ENCODE measurements around the gene ACCSL.

Gene ACCSL

DNA sequence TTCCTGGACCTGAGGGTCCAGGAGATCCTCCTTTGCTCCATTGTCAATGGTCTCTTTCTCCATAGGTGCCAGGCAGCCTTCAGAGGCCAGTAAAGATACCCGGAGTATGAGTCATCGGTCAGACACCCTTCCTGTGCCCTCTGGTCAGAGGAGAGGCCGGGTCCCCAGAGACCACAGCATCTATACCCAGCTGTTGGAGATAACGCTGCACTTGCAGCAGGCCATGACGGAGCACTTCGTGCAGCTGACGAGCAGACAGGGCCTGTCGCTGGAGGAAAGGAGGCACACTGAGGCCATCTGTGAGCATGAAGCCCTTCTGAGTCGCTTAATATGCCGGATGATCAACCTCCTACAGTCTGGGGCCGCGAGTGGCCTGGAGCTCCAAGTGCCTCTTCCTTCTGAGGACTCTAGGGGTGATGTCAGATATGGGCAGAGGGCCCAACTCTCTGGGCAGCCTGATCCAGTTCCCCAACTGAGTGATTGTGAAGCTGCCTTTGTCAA is at the start of gene ACCSL:
Gene ACCSL (plus strand): TSS at position 51 of the 501 bp plus-strand sequence. CDS start 56 bp downstream, at position 107.
- no peak for DNase-seq (ENCODE audit: low spot score)

- no peak for DNase-seq (ENCODE audit: low spot score)
Observed at GRCh38 chr11:43998308-43998707, 49.5 kb upstream of the ACCSL start.

- DNase-seq (ENCODE audit: low spot score), result no peak
Observed at GRCh38 chr11:44000731-44001130, 47.0 kb upstream of the ACCSL start.

DNA sequence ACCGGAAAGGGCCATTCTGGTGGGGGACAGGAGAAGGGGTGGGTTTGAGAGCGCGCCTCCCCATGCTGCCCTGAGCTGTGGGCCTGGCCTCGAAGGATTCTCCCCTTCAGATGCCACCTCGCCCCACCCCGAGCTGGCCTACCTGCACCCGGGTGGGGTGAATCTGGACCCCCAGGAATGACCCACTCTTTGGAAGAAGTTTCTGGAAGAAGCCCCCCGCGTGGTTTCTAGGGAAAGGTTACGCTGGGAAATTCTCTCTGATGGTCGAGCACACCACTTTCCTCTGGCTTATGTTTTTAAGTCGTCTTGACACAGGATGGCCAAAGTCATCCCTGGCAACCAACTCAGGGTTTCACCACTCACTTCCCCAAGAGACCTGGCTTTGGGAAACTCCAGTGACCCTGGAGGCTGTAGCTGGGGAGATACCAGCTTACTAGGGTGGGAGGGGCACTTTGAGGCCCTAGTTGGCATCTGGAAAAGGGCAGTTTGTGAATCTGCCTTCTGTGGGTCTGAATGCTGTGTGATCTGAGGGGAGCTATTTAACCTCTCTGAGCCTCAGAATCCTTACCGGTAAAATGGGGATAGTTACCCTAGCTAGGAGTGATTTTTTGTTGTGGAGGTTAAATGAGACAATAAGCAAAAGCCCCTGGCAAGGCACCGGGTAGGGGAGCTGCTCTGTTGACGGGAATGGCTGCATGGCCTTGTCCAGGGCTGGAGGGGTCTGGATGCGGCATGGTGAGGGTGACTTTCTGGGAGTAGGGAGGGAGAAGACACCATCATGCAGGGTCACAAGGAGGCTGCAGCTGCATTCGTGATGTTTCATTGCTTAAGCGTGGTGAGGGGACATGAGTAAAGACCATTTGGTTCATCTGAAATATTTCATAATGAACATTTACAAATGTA is 45.3 kb upstream of the ACCSL start:
- DNase-seq (ENCODE audit: low spot score), result no peak

GRCh38 chr11:44003736-44004451 is 43.9 kb upstream of the ACCSL start:
- DNase-seq (ENCODE audit: low spot score), result no peak

DNA sequence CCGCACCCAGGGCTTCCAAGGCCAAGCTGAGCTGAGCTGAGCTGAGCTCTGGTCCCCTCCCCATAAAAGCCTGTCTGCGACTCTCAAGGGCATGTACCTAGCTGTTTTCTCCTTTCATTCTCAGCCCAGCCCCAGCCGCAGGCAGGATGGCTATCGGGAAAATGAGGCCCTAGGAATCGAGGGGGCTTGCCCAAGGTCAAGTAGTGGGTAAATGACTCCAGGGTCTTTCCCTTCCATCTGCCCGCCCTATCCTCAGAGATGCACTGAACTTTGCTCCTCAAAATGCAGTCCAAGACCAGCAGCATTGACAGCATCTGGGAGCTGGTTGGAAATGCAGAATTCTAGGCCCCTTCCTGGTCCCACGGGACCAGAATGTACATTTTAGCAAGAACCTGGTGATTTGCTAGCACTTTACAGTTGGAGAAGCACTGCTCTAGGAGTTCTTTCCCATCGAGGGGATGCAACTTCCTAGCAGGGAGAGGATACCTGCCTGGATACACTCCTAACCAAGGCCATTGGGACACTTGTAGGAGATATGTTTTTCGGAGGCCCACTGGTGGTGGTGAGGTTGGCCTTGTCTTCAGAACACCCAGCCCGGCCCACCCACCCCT is 43.2 kb upstream of the ACCSL start:
- no peak for DNase-seq (ENCODE audit: low spot score)

GRCh38 chr11:44005063-44005701 is 42.6 kb upstream of the ACCSL start:
- DNase-seq (ENCODE audit: low spot score), result no peak

GRCh38 chr11:44005956-44006355 is 41.8 kb upstream of the ACCSL start:
- DNase-seq (ENCODE audit: low spot score), result no peak

GRCh38 chr11:44006917-44007361 is 40.8 kb upstream of the ACCSL start:
- no peak for DNase-seq (ENCODE audit: low spot score)

GRCh38 chr11:44007481-44008087 is 40.2 kb upstream of the ACCSL start:
- DNase-seq (ENCODE audit: low spot score), result no peak

DNA sequence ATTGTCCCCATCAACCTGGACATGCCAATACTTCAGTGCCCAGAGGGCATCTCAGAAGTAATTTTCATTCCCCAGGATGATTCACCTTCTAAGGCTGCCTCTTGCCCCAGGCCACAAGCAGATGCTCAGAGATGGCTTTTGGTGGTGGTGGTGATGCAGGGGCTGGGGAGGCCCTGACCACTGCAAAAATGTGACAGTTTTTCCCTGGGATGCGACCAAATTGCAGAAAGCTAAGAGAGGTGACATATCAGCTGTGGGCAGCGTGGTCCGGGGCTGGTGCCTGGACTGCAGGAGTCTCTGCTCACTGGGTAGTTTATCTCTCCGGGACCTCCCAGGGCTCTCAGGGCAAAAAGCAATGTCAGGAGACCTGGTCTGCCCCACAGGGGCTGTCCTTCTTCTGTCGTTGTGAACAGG is 39.7 kb upstream of the ACCSL start:
- DNase-seq (ENCODE audit: low spot score), result no peak

- DNase-seq (ENCODE audit: low spot score), result no peak
Observed at GRCh38 chr11:44008698-44009097, 39.1 kb upstream of the ACCSL start.

GRCh38 chr11:44010789-44011251 is 37.0 kb upstream of the ACCSL start:
- no peak for DNase-seq (ENCODE audit: low spot score)

DNA sequence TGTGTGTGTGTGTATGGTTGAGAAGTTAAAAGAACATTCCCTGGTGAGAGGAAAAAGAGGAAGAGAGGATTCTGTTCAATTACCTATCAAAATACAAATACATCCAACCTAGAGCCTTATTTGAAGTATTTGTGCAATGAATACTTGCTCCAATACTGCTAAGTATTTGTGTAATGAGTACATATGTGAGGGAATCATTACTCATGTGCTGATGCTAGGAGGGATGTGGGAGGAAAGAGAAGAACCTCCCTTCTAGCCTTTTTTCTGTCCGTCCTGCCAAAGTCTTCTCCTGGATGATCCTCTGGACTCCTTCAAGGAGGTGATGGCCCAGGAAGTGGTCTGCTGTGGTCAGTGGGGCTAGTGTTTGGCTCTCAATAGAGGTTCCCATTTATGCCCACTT is 36.0 kb upstream of the ACCSL start:
- DNase-seq (ENCODE audit: low spot score), result no peak

DNA sequence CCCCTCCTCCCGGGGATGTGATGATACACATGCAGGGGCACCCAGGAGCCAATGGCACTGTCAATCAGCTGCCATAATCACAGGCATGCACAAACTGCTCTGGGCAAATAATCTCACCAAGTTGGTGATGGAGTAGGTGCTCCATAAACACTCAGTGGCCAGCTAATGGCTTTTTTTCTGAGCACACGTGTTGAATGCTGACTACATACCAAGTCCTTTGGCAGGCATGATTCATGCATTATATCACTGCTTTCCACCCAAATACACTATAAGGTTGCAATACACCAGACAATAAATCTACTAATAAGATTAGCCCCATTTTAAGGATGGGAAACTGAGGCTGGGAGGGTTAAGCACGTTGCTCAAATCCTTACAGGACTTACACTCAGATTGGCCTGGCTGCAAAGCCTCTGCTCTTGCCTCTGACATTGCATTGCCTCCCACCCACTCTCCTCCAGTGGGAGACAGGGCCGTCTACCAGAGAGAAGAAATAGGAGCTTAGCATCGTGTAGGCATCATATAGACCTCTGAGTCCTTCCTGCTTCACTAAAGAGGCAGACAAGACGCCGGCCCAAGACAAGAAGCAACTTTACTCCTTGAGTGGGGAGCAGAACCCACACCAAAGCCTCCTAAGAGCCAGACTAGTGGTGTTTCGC is 32.7 kb upstream of the ACCSL start:
- DNase-seq (ENCODE audit: low spot score), result no peak

DNA sequence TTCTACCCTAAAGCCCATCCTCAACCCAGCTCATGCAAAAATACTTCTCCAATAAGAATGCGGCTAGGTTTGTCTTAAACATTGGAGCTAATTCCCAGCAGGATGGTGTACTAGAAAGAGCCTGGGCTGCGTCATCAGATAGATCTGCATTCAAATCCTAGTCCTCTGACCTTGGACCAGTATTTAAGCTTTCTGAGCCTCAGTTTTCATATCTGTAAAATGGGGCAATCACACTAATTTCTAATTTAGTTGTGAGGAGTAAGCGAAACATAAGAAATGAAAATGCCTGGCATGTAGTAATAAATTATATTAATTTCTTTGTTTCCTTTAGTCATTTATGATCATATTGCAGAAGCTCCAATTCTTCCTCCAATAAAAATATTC is 32.2 kb upstream of the ACCSL start:
- DNase-seq (ENCODE audit: low spot score), result no peak

DNA sequence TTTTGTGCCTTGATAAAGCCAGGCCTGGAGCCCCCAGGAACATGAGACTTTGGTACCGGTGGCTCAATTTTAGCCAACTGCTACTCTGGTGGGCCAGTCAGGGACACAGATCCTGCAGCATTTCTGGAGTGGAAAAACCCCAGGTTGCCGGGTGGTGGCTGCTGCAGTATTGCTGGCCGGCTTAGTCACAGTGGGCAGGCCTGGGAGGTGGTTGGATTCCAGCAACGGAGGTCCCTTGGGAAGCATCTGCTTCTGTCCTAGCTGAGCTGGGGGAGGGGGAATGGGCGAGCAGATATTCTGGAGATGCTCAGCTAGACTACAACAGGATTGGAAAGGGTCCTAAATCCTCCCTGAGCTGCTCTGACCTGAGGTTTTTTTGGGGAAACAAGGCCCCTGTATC is 31.6 kb upstream of the ACCSL start:
- no peak for DNase-seq (ENCODE audit: low spot score)

DNA sequence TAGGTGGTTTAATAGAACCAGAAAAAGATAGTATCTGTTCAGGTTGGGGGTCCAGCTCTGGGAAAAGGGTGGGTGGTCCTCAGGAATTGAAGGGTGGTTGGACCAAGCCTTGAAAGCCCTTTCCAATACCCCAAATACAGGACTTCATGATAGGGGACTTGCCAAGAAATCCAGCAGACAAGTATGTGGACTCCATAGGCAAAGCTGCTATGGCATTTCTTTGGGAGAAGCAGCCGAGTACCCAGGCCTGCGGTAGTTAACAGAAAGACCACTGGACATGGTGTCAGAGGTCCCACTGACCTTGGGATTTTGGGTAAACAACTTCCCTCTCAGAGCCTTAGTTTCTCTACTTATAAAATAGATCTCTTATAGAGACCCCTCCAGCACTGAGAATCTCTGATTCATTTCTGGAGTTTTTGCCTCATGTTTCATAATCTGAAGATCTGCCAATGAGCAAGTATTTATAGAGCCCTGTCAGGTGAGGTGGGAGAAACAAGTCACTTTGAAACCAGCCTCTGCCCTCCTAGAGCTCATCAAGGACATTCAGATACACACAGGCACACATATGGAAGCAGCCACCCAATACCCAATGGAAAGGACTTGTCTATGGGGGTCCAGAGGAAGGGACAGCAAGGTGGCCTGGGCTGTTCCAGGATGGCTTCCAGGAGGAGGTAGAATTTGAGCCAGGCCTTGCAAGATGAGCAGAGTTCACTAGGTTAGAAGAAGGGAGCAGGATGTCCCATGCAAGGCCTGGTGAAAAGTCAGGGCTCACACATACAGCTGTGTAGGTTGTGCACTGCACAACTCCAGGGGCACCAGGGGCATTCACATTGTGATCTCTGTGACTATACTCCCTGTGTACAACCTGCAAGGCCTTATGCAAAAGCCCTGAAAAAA is 31.0 kb upstream of the ACCSL start:
- peak; percentile 27 for DNase-seq (ENCODE audit: low spot score)

- no peak for DNase-seq (ENCODE audit: low spot score)
Observed at GRCh38 chr11:44017443-44018126, 30.2 kb upstream of the ACCSL start.
